ENCODE measurements around the gene FRMD7. TPM values are rescaled to one million over a fixed set of nuclear protein-coding genes. Genes with fewer than 3 reads are reported as not detected.

FRMD7 gene
- total and polyA plus RNA-seq, 10 of the 15 experiments (the other 5 are each of a cell fraction or from before 2014, with no cell fraction given): 0.03 to 0.94 TPM; not detected in 8

- ChIA-PET POLR2A (interaction anchor here (1.5 kb wide), 1 partner anchor 11 kb away, joined by 3 read pairs; no protein-coding TSS in a partner anchor), RAD21 (ENCODE audit: unreplicated experiment) (no interaction called here), SMC1A (ENCODE audit: uncharacterized antibody, unreplicated experiment) (interaction anchor here (1.8 kb wide), 1 partner anchor 21 kb away, joined by 7 read pairs; no protein-coding TSS in a partner anchor), CTCF (interaction anchor here (0.6 to 1.1 kb wide), 3 partner anchors 185 to 346 kb away, joined by 3 read pairs; no protein-coding TSS in a partner anchor)
- H3K9ac ChIP-seq (ENCODE audit: control insufficient read depth, insufficient read depth, low read length): peak overlapping the region; percentile 35; the same call in 1 of the 2 replicates
- BruUV-seq (replicated peaks): no TSS peak
- H2AFZ ChIP-seq (ENCODE audit: control insufficient read depth, low read depth, low read length): no peak overlapping the region
- DNase-seq (ENCODE audit: low read depth, low spot score): no peak
- H3K36me3 ChIP-seq (ENCODE audit: control insufficient read depth in 2 of 2, insufficient read depth in 2 of 2, low read length in 1 of 2): no peaks in the 10 kb centered on the region
- in situ Hi-C loops (cut with MboI) (loop anchor here (5.0 kb wide), 1 partner anchor 183 kb away; the partner anchor contains the start of gene RAP2C), intact Hi-C loops (cut with micrococcal nuclease; ENCODE audit: unreplicated experiment) (loop anchor here (5.0 kb wide), 1 partner anchor 448 kb away; no protein-coding TSS in a partner anchor)
- H3K4me2 ChIP-seq (ENCODE audit: control insufficient read depth, insufficient read depth): peak overlapping the region; percentile 62; the same call in 1 of the 2 replicates
- peak; percentile 52 for ATAC-seq
- H3K79me2 ChIP-seq (ENCODE audit: control insufficient read depth, insufficient read depth, low read length): peaks cover 81% of the 10 kb centered on the region
- TF ChIP-seq POU2F2 (IDR thresholded peaks at IDR 0.05; ENCODE audit: borderline replicate concordance, low read depth, low read length) (peak; percentile 63; the same call in 1 of the 3 replicates), KAT2A (conservative IDR thresholded peaks at IDR 0.05; ENCODE audit: control insufficient read depth, low read depth, low read length) (no peak), RAD51 (IDR thresholded peaks at IDR 0.05) (no peak), SUPT20H (IDR thresholded peaks at IDR 0.05; ENCODE audit: borderline replicate concordance, control insufficient read depth, low read depth, low read length) (no peak), TCF12 (IDR thresholded peaks at IDR 0.05; ENCODE audit: low read depth, low read length) (0 out of 2 replicates have a peak, but pooled peaks have one; percentile 7)
- no peaks in the 10 kb centered on the region for H3K4me1 ChIP-seq (ENCODE audit: control insufficient read depth, insufficient read depth, low read length)
- WGBS (ENCODE audit: insufficient coverage, insufficient replicate concordance, low lambda C conversion rate, missing lambda C conversion rate): 6% methylated on average over 3 of the region's 3 CpGs
- no peaks in the 10 kb centered on the region for H3K9me3 ChIP-seq (replicated peaks; ENCODE audit: control insufficient read depth, insufficient read depth, low read length)
- FAIRE-seq: no peak
- H4K20me1 ChIP-seq (ENCODE audit: control insufficient read depth, insufficient read depth): no peaks in the 10 kb centered on the region
- H3K27ac ChIP-seq (ENCODE audit: control insufficient read depth, insufficient read depth): peak overlapping the region; percentile 48; the same call in 1 of the 2 replicates
- H3K27me3 ChIP-seq (replicated peaks in 1 of 2; ENCODE audit: control insufficient read depth in 2 of 2, insufficient read depth in 2 of 2, low read length in 1 of 2): no peaks in the 10 kb centered on the region
- peak overlapping the region; percentile 29 for H3K4me3 ChIP-seq
These were observed 93.2 kb downstream of the FRMD7 start for GRCh38 chrX:132034648-132035047.

- H3K79me2 ChIP-seq (ENCODE audit: control insufficient read depth, insufficient read depth, low read length): peaks cover 83% of the 10 kb centered on the region
- no peaks in the 10 kb centered on the region for H4K20me1 ChIP-seq (ENCODE audit: control insufficient read depth, insufficient read depth)
- H2AFZ ChIP-seq (ENCODE audit: control insufficient read depth, low read depth, low read length): no peak overlapping the region
- CTCF ChIA-PET: interaction anchor here (0.8 to 1.9 kb wide), 7 partner anchors 9 to 238 kb away, joined by 3 to 9 read pairs (median 3); no protein-coding TSS in a partner anchor
- in situ Hi-C loops (cut with MboI): loop anchor here (5.0 kb wide), 1 partner anchor 184 kb away; the partner anchor contains the start of gene RAP2C
- intact Hi-C loops (cut with micrococcal nuclease; ENCODE audit: unreplicated experiment): loop anchor here (5.0 kb wide), 1 partner anchor 449 kb away; no protein-coding TSS in a partner anchor
- no TSS peak for BruUV-seq (replicated peaks)
- H3K4me1 ChIP-seq (ENCODE audit: control insufficient read depth, insufficient read depth, low read length): no peaks in the 10 kb centered on the region; the same call in 1 of the 2 replicates
- RAD21 ChIA-PET (ENCODE audit: unreplicated experiment): interaction anchor here (0.8 to 1.7 kb wide), 4 partner anchors 9 to 205 kb away, joined by 3 to 12 read pairs (median 4); partner anchors contain the start of gene RAP2C
- DNase-seq (ENCODE audit: low read depth, low spot score): no peak
- H3K9me3 ChIP-seq (replicated peaks; ENCODE audit: control insufficient read depth, insufficient read depth, low read length): no peaks in the 10 kb centered on the region
- POLR2A ChIA-PET: interaction anchor here (0.8 to 2.0 kb wide), 4 partner anchors 9 to 23 kb away, joined by 3 to 14 read pairs (median 3); partner anchors contain the start of gene STK26
- H3K9ac ChIP-seq (ENCODE audit: control insufficient read depth, insufficient read depth, low read length): peak overlapping the region; percentile 34; the same call in 1 of the 2 replicates
- SMC1A ChIA-PET (ENCODE audit: uncharacterized antibody, unreplicated experiment): interaction anchor here (0.7 to 1.9 kb wide), 7 partner anchors 9 to 190 kb away, joined by 3 to 9 read pairs (median 3); no protein-coding TSS in a partner anchor
- no peak for FAIRE-seq
- peak overlapping the region; percentile 59; the same call in 1 of the 2 replicates for H3K4me2 ChIP-seq (ENCODE audit: control insufficient read depth, insufficient read depth)
- no peaks in the 10 kb centered on the region for H3K36me3 ChIP-seq (ENCODE audit: control insufficient read depth in 2 of 2, insufficient read depth in 2 of 2, low read length in 1 of 2)
- peak; percentile 75 for ATAC-seq
- peak overlapping the region; percentile 56; the same call in 1 of the 2 replicates for H3K4me3 ChIP-seq
- 19% methylated on average over 3 of the region's 3 CpGs for WGBS (ENCODE audit: insufficient coverage, insufficient replicate concordance, low lambda C conversion rate, missing lambda C conversion rate)
- peak overlapping the region; percentile 36 for H3K27ac ChIP-seq (ENCODE audit: control insufficient read depth, insufficient read depth)
- H3K27me3 ChIP-seq (replicated peaks in 1 of 2; ENCODE audit: control insufficient read depth in 2 of 2, insufficient read depth in 2 of 2, low read length in 1 of 2): no peaks in the 10 kb centered on the region
- peak; percentile 54 for TF ChIP-seq RUNX3 (IDR thresholded peaks at IDR 0.05; ENCODE audit: low read length)
- no peak for TF ChIP-seq PRDM15 (CRISPR knock-in tag; IDR thresholded peaks at IDR 0.05)
- peak; percentile 69; the same call in 1 of the 2 replicates for TF ChIP-seq NFYB (IDR thresholded peaks at IDR 0.05; ENCODE audit: insufficient read depth, low read depth, low read length)
- TF ChIP-seq DPF2 (IDR thresholded peaks at IDR 0.05): 0 out of 2 replicates have a peak, but pooled peaks have one; percentile 33
- TF ChIP-seq MTA2 (IDR thresholded peaks at IDR 0.05; ENCODE audit: low read depth): 0 out of 2 replicates have a peak, but pooled peaks have one; percentile 23
- no peak for TF ChIP-seq ASH2L (IDR thresholded peaks at IDR 0.05; ENCODE audit: borderline replicate concordance, low read depth)
- peak; percentile 39; the same call in 1 of the 2 replicates for TF ChIP-seq IKZF1 (conservative IDR thresholded peaks at IDR 0.05)
- no peak for TF ChIP-seq TBL1XR1 (IDR thresholded peaks at IDR 0.05; ENCODE audit: low read depth, low read length)
These were observed 94.7 kb downstream of the FRMD7 start for GRCh38 chrX:132033166-132033565.
